Activated naive CD4-positive, alpha-beta T cell treated with anti-CD3 and anti-CD28 coated beads, Interleukin-2, amount 50 U/mL, for 16 hours (primary cell): Measurements from ENCODE around the gene HPCAL1.
"Not testable (repeated sequence)": the region's sequence is repeated elsewhere in the genome, so short reads cannot be mapped to it uniquely, and the experiment has no call there.

Experiments used
- DNase-seq: peaks from one replicate; pipeline ENCODE4 v3.0.0-alpha.2; 2020

Gene HPCAL1

DNA sequence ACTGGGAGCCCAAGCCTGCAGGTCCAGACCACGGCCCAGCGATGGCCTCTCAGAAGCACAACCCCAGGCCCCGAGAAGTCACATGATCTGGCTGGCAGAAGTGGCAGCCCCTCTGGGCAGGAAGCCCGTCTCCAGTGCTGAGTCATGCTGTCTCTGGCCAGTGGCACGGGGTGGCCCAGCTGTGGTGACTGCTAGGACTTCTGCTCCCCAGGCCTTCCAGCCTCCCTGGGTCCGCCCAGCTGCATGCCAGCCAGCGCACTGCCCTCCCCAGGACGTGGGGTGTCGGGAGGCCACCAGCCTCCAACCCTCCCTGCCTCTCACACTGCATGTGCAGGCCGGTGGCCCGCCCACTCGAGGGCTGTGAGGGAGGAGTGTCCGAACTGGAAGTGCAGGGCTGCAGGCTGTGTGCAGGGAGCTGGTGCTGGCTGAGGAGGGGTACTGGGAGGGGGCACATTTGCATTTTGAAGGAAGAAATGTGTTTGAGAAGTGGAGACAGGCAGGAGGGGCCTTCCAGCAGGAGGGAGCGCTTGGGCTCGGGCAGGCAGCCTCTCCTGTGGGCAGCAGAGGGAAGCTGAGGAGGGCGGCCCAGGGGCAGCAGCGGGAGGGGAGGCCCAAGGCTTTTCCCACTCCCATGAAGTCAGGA lies 17.0 kb upstream of the HPCAL1 start:
- no peak for DNase-seq

DNA sequence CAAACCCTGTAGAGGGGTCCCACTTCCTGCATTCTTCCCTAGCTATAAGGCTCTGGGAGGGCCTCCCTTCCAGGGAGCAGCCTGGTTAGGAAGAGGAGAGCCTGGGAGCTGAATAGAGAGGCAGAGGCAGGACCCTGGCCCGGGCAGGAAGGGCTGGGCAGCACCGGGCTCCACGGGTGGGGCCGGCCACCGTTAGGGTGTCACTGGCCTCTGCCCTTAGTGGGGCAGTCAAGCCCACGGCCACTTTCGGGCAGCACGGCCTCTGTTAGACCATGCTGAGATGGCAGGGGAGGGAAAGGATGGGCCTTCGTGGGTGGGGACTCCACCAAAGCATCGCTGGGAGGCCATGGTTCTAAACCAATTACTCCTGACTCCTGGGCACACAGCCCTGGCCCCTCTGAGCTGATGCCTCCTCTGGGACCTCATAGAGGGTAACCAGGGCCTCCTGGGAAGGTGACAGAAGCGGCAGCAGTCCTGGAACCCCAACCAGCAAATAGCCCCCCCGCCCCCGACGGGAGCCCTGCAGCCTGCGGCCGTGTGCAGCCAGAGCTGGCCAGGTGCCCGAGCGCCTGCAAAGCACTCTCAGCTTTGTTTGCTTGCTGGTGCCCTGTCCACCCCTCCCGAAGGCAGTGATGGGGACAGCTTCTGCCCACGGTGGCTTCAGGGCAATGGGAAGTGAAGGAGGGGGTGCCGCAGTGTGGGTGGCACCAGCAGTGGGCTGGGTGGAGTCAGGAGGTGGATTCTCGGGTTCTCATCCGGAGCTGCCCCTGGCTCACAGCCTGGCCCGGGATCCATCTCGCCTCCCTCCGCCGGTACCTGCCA lies 16.3 kb upstream of the HPCAL1 start:
- DNase-seq: no peak

DNA sequence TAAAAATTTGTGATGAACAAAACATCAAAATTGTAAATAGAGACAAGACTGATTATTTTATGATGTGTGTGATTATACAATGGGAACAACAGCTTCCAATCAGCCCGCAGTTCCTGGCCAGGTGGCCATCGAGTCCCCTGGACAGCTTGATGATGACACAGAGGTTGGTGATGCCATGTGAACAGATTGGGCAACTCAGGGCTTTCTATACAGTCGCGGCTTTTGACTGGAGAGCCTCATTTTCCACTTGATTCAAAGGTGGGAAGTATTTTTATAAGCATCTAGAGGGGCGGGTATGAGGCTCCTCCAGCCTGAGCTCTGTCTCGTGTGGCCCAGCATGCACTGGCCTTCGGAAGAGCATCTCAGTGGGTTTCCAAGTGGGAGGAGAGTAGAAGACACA lies 14.9 kb upstream of the HPCAL1 start:
- DNase-seq: no peak

DNA sequence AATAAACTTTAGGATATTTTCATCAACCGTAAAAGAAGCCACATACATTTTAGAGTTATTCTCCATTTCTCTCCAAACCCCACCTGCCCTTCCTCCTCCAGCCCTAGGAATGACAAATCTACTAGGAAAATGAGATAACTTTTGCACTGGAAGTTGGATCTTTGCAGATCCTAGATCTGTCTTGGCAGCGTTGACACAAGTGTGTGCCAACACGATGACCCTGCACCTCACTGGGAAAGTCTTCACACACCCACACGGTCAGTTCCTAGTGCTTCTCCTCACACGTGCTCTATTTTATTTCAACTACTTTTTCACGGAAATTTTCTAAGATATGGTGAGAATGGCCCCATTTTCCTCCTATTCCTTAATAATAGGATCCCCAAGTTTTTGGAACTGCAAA lies 14.1 kb upstream of the HPCAL1 start:
- no peak for DNase-seq

DNA sequence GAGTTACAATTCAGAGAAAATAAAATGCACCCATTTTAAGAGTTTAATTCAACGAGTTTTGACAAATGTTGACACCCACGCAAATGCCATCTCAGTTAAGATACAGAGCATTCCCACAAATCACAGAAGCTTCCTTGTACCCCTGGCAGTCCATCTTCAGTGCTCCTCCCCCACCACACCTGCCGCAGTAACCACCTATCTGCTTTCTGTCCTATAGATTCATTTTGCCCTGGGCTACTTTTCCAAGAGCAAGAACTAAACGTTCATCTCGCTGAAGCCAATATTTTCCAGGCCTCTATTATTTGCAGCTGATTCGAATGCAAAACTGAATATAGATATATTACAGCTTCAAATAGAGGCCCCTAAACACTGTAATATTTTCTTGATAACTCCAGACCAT lies 13.4 kb upstream of the HPCAL1 start:
- DNase-seq: no peak

DNA sequence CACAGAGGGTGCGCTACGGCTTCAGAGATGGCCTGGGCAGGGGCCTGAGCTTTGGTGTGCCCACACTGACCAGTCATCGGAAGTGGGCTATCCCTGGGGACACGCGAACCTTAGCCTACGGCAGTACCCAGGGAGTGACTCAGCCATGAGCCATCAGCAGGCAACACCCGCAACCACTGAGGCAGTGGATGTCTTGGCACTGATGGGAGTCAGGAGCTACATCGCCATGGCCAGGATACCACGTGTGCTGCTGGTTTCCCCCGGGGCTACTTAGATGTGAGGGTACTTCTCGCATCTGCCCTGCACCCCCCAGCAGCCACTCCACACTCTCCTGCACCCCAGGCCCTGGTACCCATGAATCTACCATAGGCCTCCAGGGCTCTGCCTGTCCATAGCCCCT lies 12.8 kb upstream of the HPCAL1 start:
- no peak for DNase-seq

DNA sequence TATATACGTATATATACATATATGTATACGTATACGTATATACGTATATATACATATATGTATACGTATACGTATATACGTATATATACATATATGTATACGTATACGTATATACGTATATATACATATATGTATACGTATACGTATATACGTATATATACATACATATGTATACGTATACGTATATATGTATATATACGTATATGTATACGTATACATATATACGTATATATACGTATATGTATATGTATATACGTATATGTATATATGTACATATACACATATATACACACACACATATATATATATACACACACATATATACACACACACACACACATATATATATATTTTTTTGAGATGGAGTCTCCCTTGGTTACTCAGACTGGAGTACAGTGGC lies 11.3 kb upstream of the HPCAL1 start:
- DNase-seq: not testable (repeated sequence)

DNA sequence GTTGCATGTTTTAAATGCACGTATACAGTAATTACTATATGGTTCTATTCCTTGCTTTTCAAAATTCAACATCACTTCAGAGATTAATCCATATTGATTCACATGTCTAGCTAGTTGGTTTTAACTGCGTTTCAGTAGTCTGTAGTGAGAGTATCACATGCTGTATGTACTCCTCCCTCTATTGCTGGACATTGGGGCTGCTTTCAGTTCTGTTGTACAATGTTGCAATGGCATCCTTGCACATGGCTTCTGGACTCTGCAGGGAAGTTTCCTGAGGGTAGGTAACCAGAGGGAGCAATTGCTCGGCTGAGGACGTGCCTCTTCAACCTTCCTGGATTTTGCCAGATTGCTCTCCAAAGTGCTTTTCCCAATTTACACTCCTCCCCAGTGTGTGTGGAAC lies 10.7 kb upstream of the HPCAL1 start:
- no peak for DNase-seq

DNA sequence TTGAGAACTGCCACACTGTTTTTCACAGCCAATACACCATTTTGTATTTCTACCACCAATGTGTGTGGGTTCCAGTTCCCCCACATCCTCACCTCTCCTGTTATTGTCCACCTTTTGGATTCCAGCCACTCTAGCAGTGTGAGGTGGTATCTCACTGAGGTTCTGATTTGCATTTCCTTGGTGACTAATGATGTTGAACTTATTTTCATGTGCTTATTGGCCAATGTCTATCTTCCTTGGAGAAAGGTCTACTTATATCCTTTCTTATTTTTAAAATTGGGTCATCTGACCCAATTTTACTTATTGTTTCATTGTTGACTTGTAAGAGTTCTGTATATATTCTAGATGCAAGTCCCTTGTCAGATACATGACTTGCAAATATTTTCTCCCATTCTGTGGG lies 9.1 kb upstream of the HPCAL1 start:
- no peak for DNase-seq

DNA sequence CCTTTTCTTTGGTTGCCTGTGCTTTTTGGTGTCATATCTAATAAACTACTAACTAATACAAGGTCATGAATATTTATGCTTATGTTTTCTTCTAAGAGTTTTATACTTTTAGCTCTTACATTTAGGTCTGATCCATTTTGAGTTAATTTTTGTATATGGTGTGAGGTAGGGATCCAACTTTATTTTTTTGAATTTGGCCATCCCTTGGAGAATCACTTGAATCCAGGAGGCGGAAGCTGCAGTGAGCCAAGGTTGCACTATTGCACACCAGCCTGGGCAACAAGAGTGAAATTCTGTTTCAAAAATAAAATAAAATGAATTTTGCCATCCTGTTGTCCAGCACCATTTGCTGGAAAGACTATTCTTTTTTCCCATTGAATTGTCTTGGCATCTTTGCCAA lies 8.6 kb upstream of the HPCAL1 start:
- no peak for DNase-seq

DNA sequence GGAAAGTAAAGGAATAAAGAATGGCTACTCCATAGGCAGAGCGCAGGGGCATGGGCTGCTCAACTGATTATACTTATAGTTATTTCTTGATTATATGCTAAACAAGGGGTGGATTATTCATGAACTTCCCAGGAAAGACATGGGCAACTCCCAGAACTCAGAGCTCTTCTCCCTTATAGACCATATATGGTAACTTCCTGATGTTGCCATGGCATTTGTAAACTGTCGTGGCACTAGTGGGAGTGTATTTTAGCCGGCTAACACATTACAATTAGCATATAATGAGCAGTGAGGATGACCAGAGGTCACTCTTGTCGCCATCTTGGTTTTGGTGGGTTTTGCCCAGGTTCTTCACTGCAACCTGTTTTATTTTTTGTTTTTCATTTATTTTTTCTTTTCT lies 7.1 kb upstream of the HPCAL1 start:
- DNase-seq: not testable (repeated sequence)

DNA sequence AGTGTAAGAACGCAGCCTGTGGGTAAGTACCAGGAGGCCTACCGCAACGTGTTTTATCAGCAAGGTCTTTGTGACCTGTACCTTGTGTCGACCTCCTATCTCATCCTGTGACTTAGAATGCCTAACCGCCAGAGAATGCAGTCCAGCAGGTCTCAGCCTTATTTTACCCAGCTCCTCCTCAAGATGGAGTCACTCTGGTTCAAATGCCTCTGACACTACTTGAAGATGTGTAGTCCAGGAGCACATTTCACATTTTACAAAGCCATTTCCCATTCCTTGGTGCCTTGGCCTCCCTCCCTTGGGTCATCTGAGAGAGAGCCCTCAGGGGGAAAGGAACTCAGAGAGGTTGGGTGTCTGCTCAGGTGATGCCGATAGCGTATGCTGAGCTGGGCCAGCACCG lies 6.6 kb upstream of the HPCAL1 start:
- no peak for DNase-seq

DNA sequence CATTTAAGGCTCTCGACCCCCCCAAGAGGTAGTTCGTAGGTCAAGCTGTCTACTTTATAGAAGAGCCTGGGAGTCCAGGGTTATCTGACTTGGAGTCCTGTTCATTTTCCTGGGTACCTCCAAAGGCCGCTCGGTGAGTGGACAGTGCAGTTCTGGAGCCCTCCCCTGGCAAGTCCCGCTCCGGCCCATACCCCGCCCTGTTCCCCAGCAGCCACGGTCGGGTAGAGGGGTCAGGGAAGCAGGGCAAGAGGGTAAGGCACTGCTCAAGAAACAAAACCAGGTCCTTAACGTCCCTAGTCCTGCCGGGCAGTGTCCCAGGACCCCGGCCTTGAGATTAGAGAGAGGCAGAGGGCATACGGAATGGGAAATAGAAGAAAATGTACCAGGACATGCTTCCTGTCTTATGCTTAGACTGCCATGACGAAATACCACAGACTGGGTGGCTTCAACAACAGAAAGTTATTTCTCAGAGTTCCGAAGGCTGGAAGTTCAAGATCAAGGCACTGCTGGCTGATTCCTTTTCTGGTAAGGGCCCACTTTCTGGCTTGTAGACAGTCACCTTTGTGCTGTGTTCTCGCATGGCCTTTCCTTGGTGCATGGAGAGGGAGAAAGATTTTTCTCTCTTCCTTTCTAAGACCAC lies 5.4 kb upstream of the HPCAL1 start:
- DNase-seq: no peak

DNA sequence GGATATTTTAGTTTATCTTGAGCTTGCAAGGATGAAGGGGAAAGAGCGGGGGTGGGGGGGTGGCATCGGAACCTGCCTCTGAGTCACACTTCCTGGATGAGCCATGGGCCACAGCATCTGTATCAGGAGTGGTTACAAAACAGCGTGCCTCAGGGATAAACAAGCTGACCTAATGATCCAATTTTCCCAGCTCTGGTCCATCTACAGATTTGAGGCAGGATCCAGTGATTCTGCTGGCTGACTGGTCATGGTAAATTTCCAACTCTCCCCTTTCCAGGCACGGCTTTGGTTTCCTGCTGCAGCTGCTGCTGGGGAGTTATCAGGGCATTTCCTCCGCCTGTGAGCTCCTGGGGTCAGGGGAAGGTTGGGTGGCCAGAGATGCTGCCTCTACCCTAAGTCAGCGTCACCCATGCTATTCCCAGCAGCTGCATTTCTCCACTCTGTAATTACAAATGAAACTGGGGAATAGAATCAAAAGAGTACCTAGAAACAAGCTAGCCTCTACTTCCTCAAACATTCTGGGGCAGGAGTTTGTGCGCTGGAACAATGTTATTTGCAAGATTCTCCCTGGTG lies 4.7 kb upstream of the HPCAL1 start:
- peak; percentile 61 for DNase-seq

DNA sequence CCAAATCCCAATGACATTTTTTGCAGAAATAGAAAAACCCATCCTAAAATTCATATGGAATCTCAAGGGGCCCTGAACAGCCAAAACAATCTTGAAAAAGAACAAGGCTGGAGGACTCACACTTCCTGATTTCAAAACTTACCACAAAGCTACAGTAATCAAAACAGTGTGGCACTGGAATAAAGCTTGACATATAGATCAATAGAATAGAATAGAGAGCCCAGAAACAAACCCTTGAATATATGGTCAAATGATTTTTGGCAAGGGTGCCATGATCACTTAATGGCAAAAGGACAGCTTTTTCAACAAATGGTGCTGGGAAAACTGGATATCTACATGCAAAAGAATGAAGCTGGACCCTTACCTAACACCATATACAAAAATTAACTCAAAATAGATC lies 3.9 kb upstream of the HPCAL1 start:
- DNase-seq: not testable (repeated sequence)

DNA sequence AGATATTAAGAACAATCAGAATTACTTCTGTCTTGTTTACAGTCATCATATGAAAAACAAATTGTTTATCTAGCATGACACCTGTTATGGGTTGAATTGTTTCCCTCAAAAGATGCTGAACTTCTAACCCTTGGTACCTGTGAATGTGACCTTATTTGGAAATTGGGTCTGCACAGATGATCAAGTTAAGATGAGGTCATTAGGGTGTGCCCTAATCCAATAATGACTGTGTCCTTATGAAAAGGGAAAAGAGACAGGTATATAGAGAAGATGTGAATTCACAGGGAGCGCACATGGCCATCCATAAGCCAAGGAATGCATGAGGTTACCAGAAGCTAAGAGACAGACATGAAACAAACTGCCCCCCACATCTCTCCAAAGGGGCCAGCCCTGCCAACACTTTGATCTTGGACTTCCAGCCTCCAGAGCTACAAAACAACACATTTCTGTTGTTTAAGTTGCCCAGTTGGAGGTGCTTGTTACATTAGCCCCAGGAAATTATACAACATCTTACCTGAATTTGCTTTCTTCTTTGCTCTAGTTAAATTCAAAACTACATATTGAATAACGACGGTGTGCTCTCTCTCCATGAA lies 2.3 kb upstream of the HPCAL1 start:
- DNase-seq: no peak

DNA sequence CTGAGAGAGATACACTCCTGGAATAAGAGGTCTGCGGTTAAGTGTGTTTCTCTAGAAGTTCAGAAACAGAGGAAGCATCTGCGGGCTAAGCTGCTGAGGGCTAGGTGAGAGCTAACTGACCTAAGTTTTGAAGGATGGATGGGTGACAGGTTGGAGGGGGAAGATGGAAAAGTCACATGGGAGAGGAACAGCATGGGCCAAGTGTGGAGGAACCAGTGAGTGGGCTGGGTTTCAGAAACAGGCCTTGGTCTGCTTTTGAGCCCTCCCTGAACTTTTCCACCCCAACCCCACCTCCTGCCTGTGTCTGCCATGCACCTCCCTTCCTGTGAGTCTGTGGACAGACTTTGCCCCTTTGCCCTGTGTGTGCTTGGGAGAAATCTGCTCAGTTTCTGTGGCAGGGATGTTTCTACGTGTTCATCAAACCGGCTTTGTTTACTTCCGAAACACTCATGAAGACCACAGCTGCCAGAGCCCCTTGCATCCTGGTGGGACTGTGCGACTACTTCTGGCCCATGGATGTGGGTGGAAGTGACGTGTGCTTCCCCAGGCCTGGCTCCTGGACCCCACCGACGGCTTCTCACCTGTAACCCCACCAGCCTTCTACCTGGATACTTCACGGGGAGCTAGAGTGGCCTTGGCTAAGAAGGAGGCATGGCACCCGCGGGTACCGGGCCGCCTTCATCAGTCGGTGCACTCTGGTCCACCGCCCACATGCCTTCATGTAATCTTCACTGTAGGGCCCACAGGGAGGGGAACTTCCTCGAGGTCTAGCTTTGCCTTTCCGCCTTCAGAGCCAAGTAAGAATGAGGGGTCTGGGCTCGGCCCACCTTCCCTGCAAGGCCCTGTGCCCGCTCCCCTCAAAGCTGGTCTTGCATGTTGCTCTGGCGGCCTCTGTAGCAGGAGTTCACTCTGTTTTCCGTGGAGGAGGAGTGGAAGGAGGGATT lies 1.4 kb upstream of the HPCAL1 start:
- peak; percentile 29 for DNase-seq

DNA sequence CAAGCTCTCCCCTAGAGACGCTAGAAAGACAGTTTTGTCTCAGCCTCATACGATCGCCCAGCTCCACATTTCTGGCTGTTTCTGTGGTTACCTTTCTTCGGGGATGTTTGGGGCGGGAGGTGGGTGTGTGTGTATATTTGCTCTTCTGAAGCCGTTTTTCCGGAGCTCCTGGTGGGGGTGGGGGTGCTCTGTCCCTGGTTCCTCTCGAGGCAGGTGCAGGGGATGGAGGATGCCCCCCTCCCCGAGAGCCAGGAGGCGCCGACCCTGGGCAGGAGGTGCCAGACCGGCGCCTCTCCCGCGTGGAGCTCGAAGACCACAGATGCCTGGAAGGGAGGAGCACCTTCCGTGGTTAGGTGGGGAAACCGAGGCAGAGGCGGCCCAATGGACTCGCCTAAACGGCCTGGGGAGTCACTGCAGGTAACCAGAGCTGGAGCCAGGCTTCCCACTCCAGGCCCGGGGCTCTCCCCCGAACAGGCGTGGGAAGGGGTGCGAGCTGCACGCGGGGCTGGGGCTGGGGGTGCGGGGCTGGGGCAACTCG lies 694 bp upstream of the HPCAL1 start:
- no peak for DNase-seq

DNA sequence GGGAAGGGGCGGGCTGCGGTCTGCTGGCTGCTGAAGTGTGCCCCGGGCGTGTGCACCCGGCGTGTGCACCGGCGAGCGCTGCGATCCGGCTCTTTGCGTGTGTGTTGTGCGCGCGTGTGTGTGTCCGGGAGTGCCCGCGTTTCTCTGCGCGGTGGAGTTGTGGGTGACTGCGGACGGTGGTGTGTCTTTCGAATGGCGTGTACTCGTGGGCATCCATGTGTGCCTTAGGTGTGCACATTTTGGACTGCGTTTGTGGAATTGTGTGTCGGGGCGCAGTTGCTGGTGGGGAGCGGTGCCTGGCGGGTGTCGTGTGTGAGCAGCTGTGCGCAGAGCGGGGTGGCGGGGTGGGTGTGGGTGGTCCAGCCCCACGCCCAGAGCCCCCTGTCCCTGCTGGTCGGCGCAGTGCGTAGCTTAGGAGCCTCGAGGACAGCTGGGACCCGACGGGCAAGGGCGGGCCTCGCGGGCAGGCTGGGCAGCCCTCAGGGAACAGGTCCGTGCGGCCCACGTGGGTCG lies 533 bp downstream of the HPCAL1 start:
- peak; percentile 42 for DNase-seq

DNA sequence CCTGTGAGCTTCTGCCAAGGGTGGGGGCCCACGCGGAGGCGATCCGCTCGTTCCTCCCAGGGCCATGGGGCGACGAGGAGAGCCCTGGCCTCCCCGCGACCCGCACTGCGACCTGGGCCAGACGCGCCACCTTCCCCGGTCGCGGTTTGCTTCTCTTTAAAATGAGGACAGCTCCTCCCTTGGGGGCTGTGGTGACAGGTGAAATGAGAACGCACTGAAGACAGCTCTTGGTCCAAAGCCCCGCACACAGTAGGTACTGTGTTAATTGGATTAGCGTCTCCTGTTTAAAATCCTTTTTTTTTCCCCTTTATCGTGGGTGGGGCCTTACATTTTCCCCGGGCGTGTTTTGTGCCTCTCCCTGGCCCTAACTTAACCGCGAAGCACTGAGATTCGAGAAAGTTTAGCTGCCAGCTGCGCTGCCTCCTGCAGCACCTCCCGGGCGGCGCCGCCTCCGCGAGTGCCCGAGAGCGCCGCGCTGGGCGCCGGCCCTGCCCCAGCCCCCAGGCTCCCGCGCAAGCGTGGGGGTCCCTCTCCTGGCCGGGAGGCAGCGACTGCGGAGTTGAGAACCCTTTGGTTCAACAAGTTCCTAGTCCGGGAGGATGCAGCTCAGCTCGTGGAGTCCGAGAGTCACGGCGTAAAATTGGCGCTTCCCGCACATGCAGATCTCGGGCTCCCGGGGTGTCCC lies 1.1 kb downstream of the HPCAL1 start:
- peak; percentile 49 for DNase-seq
